Measurements from ENCODE around the gene MYO5B.

Gene MYO5B

GRCh38 chr18:49819071-49819662, 375.8 kb downstream of the MYO5B start:
- no peak overlapping the region for H2BK120ac ChIP-seq (ENCODE audit: low read depth, low read length)
- DNase-seq (ENCODE audit: low spot score) = no peak
- no peak overlapping the region for H4K8ac ChIP-seq (ENCODE audit: low read depth, low read length)
- no peak overlapping the region for H3K4ac ChIP-seq (ENCODE audit: low read length)
- H3K4me3 ChIP-seq (ENCODE audit: low read length in 2 of 2) = no peak overlapping the region
- no peak overlapping the region for H3K18ac ChIP-seq (ENCODE audit: low read length)
- WGBS, 2 donors (ENCODE audit: extremely low coverage in 2 of 2, insufficient read length in 2 of 2, insufficient replicate concordance in 1 of 2) = no CpG with 5 or more reads among the region's 5 CpGs
- no peak overlapping the region for H2BK12ac ChIP-seq (ENCODE audit: low read length)
- no peak overlapping the region for H2BK5ac ChIP-seq (ENCODE audit: low read length)
- no peak overlapping the region for H4K91ac ChIP-seq (ENCODE audit: low read depth, low read length, poor library complexity)
- no peak overlapping the region for H3K23ac ChIP-seq (ENCODE audit: low read depth, low read length, poor library complexity)
- H3K36me3 ChIP-seq (replicated peaks in 1 of 2; ENCODE audit: control insufficient read depth in 2 of 2, insufficient read depth in 2 of 2, low read length in 2 of 2) = peaks cover 0 to 11% of the 10 kb centered on the region in 2 donors
- H2AK5ac ChIP-seq (ENCODE audit: low read depth, low read length) = no peak overlapping the region
- no peak overlapping the region for H2BK15ac ChIP-seq (ENCODE audit: low read length)
- no peaks in the 10 kb centered on the region for H3K79me1 ChIP-seq (ENCODE audit: low read depth, low read length)
- H3K4me2 ChIP-seq (ENCODE audit: insufficient read depth, low read length, poor library complexity, severe bottlenecking) = no peak overlapping the region
- H3K27ac ChIP-seq (replicated peaks; ENCODE audit: low read length) = no peak overlapping the region
- no peak overlapping the region for H3K14ac ChIP-seq (ENCODE audit: low read length)
- H3K27me3 ChIP-seq (ENCODE audit: control insufficient read depth in 3 of 3, insufficient read depth in 3 of 3, low read depth in 1 of 3, low read length in 3 of 3) = no peaks in the 10 kb centered on the region
- H3K9ac ChIP-seq (ENCODE audit: low read depth, low read length, poor library complexity) = no peak overlapping the region
- H3K9me3 ChIP-seq (replicated peaks in 1 of 2; ENCODE audit: control insufficient read depth in 2 of 2, insufficient read depth in 1 of 2, low read depth in 1 of 2, low read length in 2 of 2) = no peaks in the 10 kb centered on the region
- H3K4me1 ChIP-seq (ENCODE audit: control insufficient read depth in 2 of 2, insufficient read depth in 1 of 2, low read depth in 1 of 2, low read length in 2 of 2) = peaks cover 1 to 5% of the 10 kb centered on the region in 2 donors
- H2AFZ ChIP-seq (ENCODE audit: low read length) = no peak overlapping the region

GRCh38 chr18:49817947-49818346, 377.0 kb downstream of the MYO5B start:
- no peak overlapping the region for H3K14ac ChIP-seq (ENCODE audit: low read length)
- H3K79me1 ChIP-seq (ENCODE audit: low read depth, low read length) = no peaks in the 10 kb centered on the region
- H3K23ac ChIP-seq (ENCODE audit: low read depth, low read length, poor library complexity) = no peak overlapping the region
- no peak overlapping the region for H4K8ac ChIP-seq (ENCODE audit: low read depth, low read length)
- no peak overlapping the region for H2BK120ac ChIP-seq (ENCODE audit: low read depth, low read length)
- no peak for DNase-seq (ENCODE audit: low spot score)
- H2BK15ac ChIP-seq (ENCODE audit: low read length) = no peak overlapping the region
- H3K4me2 ChIP-seq (ENCODE audit: insufficient read depth, low read length, poor library complexity, severe bottlenecking) = no peak overlapping the region
- no CpG with 5 or more reads among the region's 5 CpGs for WGBS, 2 donors (ENCODE audit: extremely low coverage in 2 of 2, insufficient read length in 2 of 2, insufficient replicate concordance in 1 of 2)
- no peak overlapping the region for H2BK12ac ChIP-seq (ENCODE audit: low read length)
- no peaks in the 10 kb centered on the region for H3K27me3 ChIP-seq (ENCODE audit: control insufficient read depth in 3 of 3, insufficient read depth in 3 of 3, low read depth in 1 of 3, low read length in 3 of 3)
- no peak overlapping the region for H2AK5ac ChIP-seq (ENCODE audit: low read depth, low read length)
- no peak overlapping the region for H2AFZ ChIP-seq (ENCODE audit: low read length)
- H3K9ac ChIP-seq (ENCODE audit: low read depth, low read length, poor library complexity) = no peak overlapping the region
- no peaks in the 10 kb centered on the region for H3K9me3 ChIP-seq (replicated peaks in 1 of 2; ENCODE audit: control insufficient read depth in 2 of 2, insufficient read depth in 1 of 2, low read depth in 1 of 2, low read length in 2 of 2)
- H2BK5ac ChIP-seq (ENCODE audit: low read length) = no peak overlapping the region
- H3K4me1 ChIP-seq (ENCODE audit: control insufficient read depth in 2 of 2, insufficient read depth in 1 of 2, low read depth in 1 of 2, low read length in 2 of 2) = peaks cover 1 to 5% of the 10 kb centered on the region in 2 donors
- peaks cover 0 to 11% of the 10 kb centered on the region in 2 donors for H3K36me3 ChIP-seq (replicated peaks in 1 of 2; ENCODE audit: control insufficient read depth in 2 of 2, insufficient read depth in 2 of 2, low read length in 2 of 2)
- H3K18ac ChIP-seq (ENCODE audit: low read length) = no peak overlapping the region
- H4K91ac ChIP-seq (ENCODE audit: low read depth, low read length, poor library complexity) = no peak overlapping the region
- no peak overlapping the region for H3K4ac ChIP-seq (ENCODE audit: low read length)
- H3K27ac ChIP-seq (replicated peaks; ENCODE audit: low read length) = no peak overlapping the region
- no peak overlapping the region for H3K4me3 ChIP-seq (ENCODE audit: low read length in 2 of 2)

DNA sequence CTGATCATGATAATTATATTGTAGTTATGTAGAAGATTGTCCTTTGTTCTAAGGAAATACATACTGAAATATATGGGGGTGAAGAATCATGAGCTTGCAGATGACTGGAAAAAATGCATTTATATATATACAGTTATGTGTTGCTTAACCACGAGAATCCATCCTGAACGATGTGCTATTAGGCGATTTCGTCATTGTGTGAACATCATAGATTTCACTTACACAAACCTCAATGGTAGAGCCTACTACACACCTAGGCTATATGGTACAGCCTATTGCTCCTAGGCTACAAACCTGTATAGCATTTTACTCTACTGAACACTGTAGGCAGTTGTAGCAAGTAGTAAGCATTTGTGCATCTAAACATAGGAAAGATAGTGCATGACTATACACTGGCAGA, 379.0 kb downstream of the MYO5B start:
- H3K23ac ChIP-seq (ENCODE audit: low read depth, low read length, poor library complexity) = no peak overlapping the region
- H2BK120ac ChIP-seq (ENCODE audit: low read depth, low read length) = no peak overlapping the region
- no peak overlapping the region for H3K4ac ChIP-seq (ENCODE audit: low read length)
- H3K36me3 ChIP-seq (replicated peaks in 1 of 2; ENCODE audit: control insufficient read depth in 2 of 2, insufficient read depth in 2 of 2, low read length in 2 of 2) = peaks cover 0 to 11% of the 10 kb centered on the region in 2 donors
- H2AFZ ChIP-seq (ENCODE audit: low read length) = no peak overlapping the region
- H3K18ac ChIP-seq (ENCODE audit: low read length) = no peak overlapping the region
- no peak overlapping the region for H2AK5ac ChIP-seq (ENCODE audit: low read depth, low read length)
- no peak overlapping the region for H2BK5ac ChIP-seq (ENCODE audit: low read length)
- no peaks in the 10 kb centered on the region for H3K27me3 ChIP-seq (ENCODE audit: control insufficient read depth in 3 of 3, insufficient read depth in 3 of 3, low read depth in 1 of 3, low read length in 3 of 3)
- no peak overlapping the region for H4K8ac ChIP-seq (ENCODE audit: low read depth, low read length)
- no peak overlapping the region for H2BK15ac ChIP-seq (ENCODE audit: low read length)
- H3K4me2 ChIP-seq (ENCODE audit: insufficient read depth, low read length, poor library complexity, severe bottlenecking) = no peak overlapping the region
- WGBS, 2 donors (ENCODE audit: extremely low coverage in 2 of 2, insufficient read length in 2 of 2, insufficient replicate concordance in 1 of 2) = no CpG with 5 or more reads among the region's 4 CpGs
- no peaks in the 10 kb centered on the region for H3K79me1 ChIP-seq (ENCODE audit: low read depth, low read length)
- no peak overlapping the region for H3K9ac ChIP-seq (ENCODE audit: low read depth, low read length, poor library complexity)
- no peak for DNase-seq (ENCODE audit: low spot score)
- H3K4me1 ChIP-seq (ENCODE audit: control insufficient read depth in 2 of 2, insufficient read depth in 1 of 2, low read depth in 1 of 2, low read length in 2 of 2) = peaks cover 1 to 9% of the 10 kb centered on the region in 2 donors
- no peak overlapping the region for H3K14ac ChIP-seq (ENCODE audit: low read length)
- no peak overlapping the region for H4K91ac ChIP-seq (ENCODE audit: low read depth, low read length, poor library complexity)
- H3K27ac ChIP-seq (replicated peaks; ENCODE audit: low read length) = no peak overlapping the region
- no peak overlapping the region for H3K4me3 ChIP-seq (ENCODE audit: low read length in 2 of 2)
- no peak overlapping the region for H2BK12ac ChIP-seq (ENCODE audit: low read length)
- H3K9me3 ChIP-seq (replicated peaks in 1 of 2; ENCODE audit: control insufficient read depth in 2 of 2, insufficient read depth in 1 of 2, low read depth in 1 of 2, low read length in 2 of 2) = no peaks in the 10 kb centered on the region

DNA sequence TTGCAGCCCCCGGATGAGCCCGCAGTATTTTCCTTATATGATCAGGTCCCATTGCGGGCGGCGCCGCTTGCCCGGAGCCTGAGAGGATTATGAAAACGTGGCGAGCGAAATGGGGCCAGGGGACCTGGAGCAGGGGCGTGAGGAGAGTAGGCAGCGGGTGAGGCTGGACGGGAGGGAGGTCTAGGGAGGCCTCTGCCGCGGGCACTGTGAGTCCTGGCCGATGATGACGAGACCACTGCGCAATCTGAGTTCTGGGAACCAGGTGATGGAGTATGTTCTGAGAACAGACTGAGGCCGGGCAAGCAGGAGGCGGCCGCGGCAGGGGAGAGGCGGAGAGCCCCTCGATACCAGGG, 380.8 kb downstream of the MYO5B start:
- Histone ChIP-seq H3K4me3 (ENCODE audit: low read length in 2 of 2) (peak overlapping the region; percentile 58 to 95), H2AFZ (ENCODE audit: low read length) (peak overlapping the region; percentile 98), H4K8ac (ENCODE audit: low read depth, low read length) (no peak overlapping the region), H2BK5ac (ENCODE audit: low read length) (peak overlapping the region; percentile 90), H4K91ac (ENCODE audit: low read depth, low read length, poor library complexity) (peak overlapping the region; percentile 39), H3K14ac (ENCODE audit: low read length) (no peak overlapping the region), H3K79me1 (ENCODE audit: low read depth, low read length) (no peaks in the 10 kb centered on the region), H3K9me3 (replicated peaks in 1 of 2; ENCODE audit: control insufficient read depth in 2 of 2, insufficient read depth in 1 of 2, low read depth in 1 of 2, low read length in 2 of 2) (peaks cover 0 to 16% of the 10 kb centered on the region in 2 donors), H2BK120ac (ENCODE audit: low read depth, low read length) (no peak overlapping the region), H2AK5ac (ENCODE audit: low read depth, low read length) (no peak overlapping the region), H3K4me1 (ENCODE audit: control insufficient read depth in 2 of 2, insufficient read depth in 1 of 2, low read depth in 1 of 2, low read length in 2 of 2) (peaks cover 1 to 9% of the 10 kb centered on the region in 2 donors), H3K4ac (ENCODE audit: low read length) (no peak overlapping the region), H3K9ac (ENCODE audit: low read depth, low read length, poor library complexity) (peak overlapping the region; percentile 85), H2BK15ac (ENCODE audit: low read length) (peak overlapping the region; percentile 98), H2BK12ac (ENCODE audit: low read length) (no peak overlapping the region), H3K18ac (ENCODE audit: low read length) (peak overlapping the region; percentile 93), H3K4me2 (ENCODE audit: insufficient read depth, low read length, poor library complexity, severe bottlenecking) (peak overlapping the region; percentile 66), H3K23ac (ENCODE audit: low read depth, low read length, poor library complexity) (peak overlapping the region; percentile 87), H3K27me3 (ENCODE audit: control insufficient read depth in 3 of 3, insufficient read depth in 3 of 3, low read depth in 1 of 3, low read length in 3 of 3) (no peaks in the 10 kb centered on the region), H3K27ac (replicated peaks; ENCODE audit: low read length) (no peak overlapping the region), H3K36me3 (replicated peaks in 1 of 2; ENCODE audit: control insufficient read depth in 2 of 2, insufficient read depth in 2 of 2, low read length in 2 of 2) (peaks cover 0 to 11% of the 10 kb centered on the region in 2 donors)
- peak; percentile 64 for DNase-seq (ENCODE audit: low spot score)
- WGBS, 2 donors (ENCODE audit: extremely low coverage in 2 of 2, insufficient read length in 2 of 2, insufficient replicate concordance in 1 of 2) = no CpG with 5 or more reads among the region's 24 CpGs
